Activated CD8-positive, alpha-beta memory T cell treated with anti-CD3 and anti-CD28 coated beads, Interleukin-2, amount 50 U/mL, for 24 hours (primary cell): ENCODE data around the gene DNAJC19.
"Not testable (repeated sequence)": the region's sequence is repeated elsewhere in the genome, so short reads cannot be mapped to it uniquely, and the experiment has no call there.

Experiments used
- DNase-seq: peaks from one replicate; pipeline ENCODE4 v3.0.0-alpha.2; 2020; ENCODE audit errors: extremely low read depth

The DNAJC19 gene

GRCh38 chr3:180989291-180990163, at the start of gene DNAJC19:
Gene DNAJC19 (minus strand): TSS chr3:180989736. CDS start chr3:180989602, 134 bp downstream.
- DNase-seq, result peak; percentile 84

GRCh38 chr3:181030948-181031347, 41.4 kb upstream of the DNAJC19 start:
- DNase-seq, result no peak

GRCh38 chr3:181025204-181025603, 35.7 kb upstream of the DNAJC19 start:
- DNase-seq, result no peak

GRCh38 chr3:181017690-181018089, 28.2 kb upstream of the DNAJC19 start:
- no peak for DNase-seq

- DNase-seq, result no peak
Observed at GRCh38 chr3:181009225-181009624, 19.7 kb upstream of the DNAJC19 start.

GRCh38 chr3:181008796-181009195, 19.3 kb upstream of the DNAJC19 start:
- DNase-seq, result no peak

- DNase-seq, result no peak
Observed at GRCh38 chr3:181007262-181007661, 17.7 kb upstream of the DNAJC19 start.

GRCh38 chr3:181006541-181006940, 17.0 kb upstream of the DNAJC19 start:
- no peak for DNase-seq

GRCh38 chr3:181003469-181003868, 13.9 kb upstream of the DNAJC19 start:
- not testable (repeated sequence) for DNase-seq

- not testable (repeated sequence) for DNase-seq
Observed at GRCh38 chr3:181002331-181002730, 12.8 kb upstream of the DNAJC19 start.

- no peak for DNase-seq
Observed at GRCh38 chr3:180996415-180996932, 6.9 kb upstream of the DNAJC19 start.

- DNase-seq, result no peak
Observed at GRCh38 chr3:180990505-180990904, 969 bp upstream of the DNAJC19 start.

GRCh38 chr3:180987344-180987743, 2.2 kb downstream of the DNAJC19 start:
- no peak for DNase-seq

GRCh38 chr3:180986366-180986765, 3.2 kb downstream of the DNAJC19 start:
- DNase-seq, result not testable (repeated sequence)

GRCh38 chr3:180983136-180983535, 6.4 kb downstream of the DNAJC19 start:
- DNase-seq, result no peak

GRCh38 chr3:180981912-180982311, 7.6 kb downstream of the DNAJC19 start:
- no peak for DNase-seq

GRCh38 chr3:180980611-180981010, 8.9 kb downstream of the DNAJC19 start:
- DNase-seq, result no peak

- no peak for DNase-seq
Observed at GRCh38 chr3:180979961-180980360, 9.6 kb downstream of the DNAJC19 start.

- DNase-seq, result no peak
Observed at GRCh38 chr3:180977498-180977897, 12.0 kb downstream of the DNAJC19 start.

- no peak for DNase-seq
Observed at GRCh38 chr3:180974286-180974685, 15.2 kb downstream of the DNAJC19 start.

- DNase-seq, result no peak
Observed at GRCh38 chr3:180973543-180973942, 16.0 kb downstream of the DNAJC19 start.

- no peak for DNase-seq
Observed at GRCh38 chr3:180970931-180971330, 18.6 kb downstream of the DNAJC19 start.

- no peak for DNase-seq
Observed at GRCh38 chr3:180962530-180962929, 27.0 kb downstream of the DNAJC19 start.
